K562 (cell line): ENCODE data around the gene RIPOR1. TPM values are rescaled to one million over a fixed set of nuclear protein-coding genes. Genes with fewer than 3 reads are reported as not detected.

Source experiments
- CHD2 ChIP-seq: IDR thresholded peaks from 2 replicates; pipeline ENCODE4 v1.6.1; 2011; ENCODE audit warnings: low read depth, low read length
- DNMT1 ChIP-seq: fragments of 450-650 bp; IDR thresholded peaks from 2 replicates; pipeline ENCODE4 v1.6.1; 2016; ENCODE audit warnings: antibody characterized with exemption, mild to moderate bottlenecking
- ETV6 ChIP-seq, 3 experiments: fragments of 150-350 bp in 1 of 3; sonication (generic) in 1 of 3; formaldehyde crosslinking in 1 of 3; IDR thresholded peaks; 2 replicates each; pipeline versions ENCODE4 v1.6.1 to v1.8.0; 2014 to 2022; ENCODE audit warnings: borderline replicate concordance in 2 of 3, low read depth in 2 of 3, antibody characterized with exemption in 1 of 3, low read length in 1 of 3, mild to moderate bottlenecking in 1 of 3, missing genetic modification reagents in 1 of 3
- GATAD2B ChIP-seq: fragments of 450-650 bp; IDR thresholded peaks from 2 replicates; pipeline ENCODE4 v1.6.1; 2017; ENCODE audit warnings: mild to moderate bottlenecking, borderline replicate concordance
- MCM5 ChIP-seq: fragments of 450-650 bp; IDR thresholded peaks from 2 replicates; pipeline ENCODE4 v1.6.1; 2016; ENCODE audit warnings: low read depth
- PHF8 ChIP-seq: fragments of 200-600 bp; sonication (generic); IDR thresholded peaks from 2 replicates; pipeline ENCODE4 v1.6.1; 2012; ENCODE audit warnings: mixed run types, mild to moderate bottlenecking, inconsistent platforms, low read length, moderate library complexity, borderline replicate concordance
- RBM14 ChIP-seq: fragments of 200-400 bp; formaldehyde crosslinking; IDR thresholded peaks from 2 replicates; pipeline ENCODE4 v1.6.1; 2018; ENCODE audit warnings: low read depth, mild to moderate bottlenecking, low read length, moderate library complexity, borderline replicate concordance; ENCODE audit not compliant: insufficient read depth
- SIN3A ChIP-seq, 2 experiments: fragments of 150-350 bp in 1 of 2; IDR thresholded peaks; 2 replicates each; pipeline ENCODE4 v1.6.1; 2011 to 2016; ENCODE audit warnings: borderline replicate concordance in 2 of 2, low read depth in 2 of 2, low read length in 2 of 2, mild to moderate bottlenecking in 2 of 2, moderate library complexity in 2 of 2; ENCODE audit not compliant: control insufficient read depth in 1 of 2
- SMAD2 ChIP-seq: fragments of 150-350 bp; IDR thresholded peaks from 2 replicates; pipeline ENCODE4 v1.6.1; 2014; ENCODE audit warnings: low read depth, mild to moderate bottlenecking, low read length
- XRCC3 ChIP-seq: fragments of 450-650 bp; IDR thresholded peaks from 2 replicates; pipeline ENCODE4 v1.6.1; 2017; ENCODE audit warnings: mild to moderate bottlenecking, moderate library complexity
- XRCC5 ChIP-seq: fragments of 200-400 bp; formaldehyde crosslinking; IDR thresholded peaks from 2 replicates; pipeline ENCODE4 v1.6.1; 2017; ENCODE audit warnings: low read depth, mild to moderate bottlenecking, low read length
- polyA plus RNA-seq, 8 experiments: library from polyadenylated mRNA; depleted of rRNA in 4 of 8; stranded (reverse) in 5 of 8; unstranded in 3 of 8; fragments of >200 nt; fragmentation: Nextera tagmentation in 2 of 8; fragmentation: Illumina TruSeq in 1 of 8; extraction: Ambion mirVana in 2 of 8; extraction: Trizol in 1 of 8; gene quantifications; 2 replicates each; pipeline versions ENCODE4 v1.2.1 to v1.2.3, GENCODE V29; 2011 to 2014; ENCODE audit warnings: inconsistent platforms in 1 of 8, missing spikeins in 1 of 8
- total RNA-seq, 7 experiments: library from RNA; depleted of rRNA in 6 of 7; stranded (reverse); fragments of >200 nt in 6 of 7; fragmentation: Illumina TruSeq in 2 of 7; extraction: Trizol in 2 of 7; gene quantifications; 2 replicates each; pipeline versions ENCODE4 v1.2.1 to v1.2.3, GENCODE V29; 2011 to 2021; ENCODE audit warnings: low replicate concordance in 1 of 7
- TF ChIP-seq, protein P1 (sequence below): sonication (generic); formaldehyde crosslinking; IDR thresholded peaks from 2 replicates; pipeline ENCODE4 v1.4.0; 2020; ENCODE audit warnings: mild to moderate bottlenecking, missing genetic modification reagents
- TF ChIP-seq, protein P2 (sequence below), 3 experiments: fragments of 200-800 bp in 1 of 3; fragments of 250-450 bp in 1 of 3; fragments of 450-650 bp in 1 of 3; sonication (Bioruptor Pico) in 1 of 3; sonication (Bioruptor generic) in 1 of 3; formaldehyde crosslinking in 1 of 3; IDR thresholded peaks; 2 replicates each; pipeline versions ENCODE4 v1.6.1 to v1.8.0; 2016 to 2022; ENCODE audit warnings: mild to moderate bottlenecking in 2 of 3, missing genetic modification characterization in 2 of 3, missing compliant biosample characterization in 1 of 3, moderate library complexity in 1 of 3
- TF ChIP-seq, protein P3 (sequence below): fragments of 450-650 bp; IDR thresholded peaks from 2 replicates; pipeline ENCODE4 v1.6.1; 2016
- TF ChIP-seq, protein P4 (sequence below), 3 experiments: fragments of 200-800 bp in 1 of 3; sonication (Bioruptor generic) in 1 of 3; sonication (generic) in 1 of 3; formaldehyde crosslinking in 1 of 3; IDR thresholded peaks; 2 replicates each; pipeline versions ENCODE4 v1.6.1 to v1.8.0; 2016 to 2022; ENCODE audit warnings: mild to moderate bottlenecking in 2 of 3, missing compliant biosample characterization in 2 of 3, missing genetic modification characterization in 2 of 3, missing genetic modification reagents in 1 of 3

RIPOR1 gene
- total and polyA plus RNA-seq, 9 of the 15 experiments (the other 6 are each of a cell fraction or from before 2014, with no cell fraction given), result 0.36 to 31.1 (median 3.0) TPM

DNA sequence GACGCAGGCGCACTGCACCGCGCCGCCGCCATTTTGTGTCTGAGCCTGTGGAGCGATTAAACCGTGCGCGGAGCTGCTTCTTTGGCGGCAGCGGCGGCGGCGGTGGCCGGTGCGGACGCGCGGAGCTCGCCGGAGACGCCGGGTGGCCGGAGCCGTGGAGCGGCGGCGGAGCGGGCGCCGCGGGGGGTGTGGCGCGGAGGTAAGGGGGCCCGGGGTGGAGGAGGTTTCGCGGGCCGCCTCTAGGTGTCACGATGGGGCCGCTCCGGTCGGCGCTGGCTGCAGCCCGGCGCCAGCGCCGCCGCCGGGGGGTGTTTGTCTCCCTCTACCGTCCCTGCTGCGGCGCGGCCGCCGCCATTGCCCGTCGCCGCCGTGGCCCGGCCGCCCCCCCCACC lies 33.9 kb downstream of the RIPOR1 start, which contains the start of gene CTCF (continued):
- TF ChIP-seq, protein P1, sequence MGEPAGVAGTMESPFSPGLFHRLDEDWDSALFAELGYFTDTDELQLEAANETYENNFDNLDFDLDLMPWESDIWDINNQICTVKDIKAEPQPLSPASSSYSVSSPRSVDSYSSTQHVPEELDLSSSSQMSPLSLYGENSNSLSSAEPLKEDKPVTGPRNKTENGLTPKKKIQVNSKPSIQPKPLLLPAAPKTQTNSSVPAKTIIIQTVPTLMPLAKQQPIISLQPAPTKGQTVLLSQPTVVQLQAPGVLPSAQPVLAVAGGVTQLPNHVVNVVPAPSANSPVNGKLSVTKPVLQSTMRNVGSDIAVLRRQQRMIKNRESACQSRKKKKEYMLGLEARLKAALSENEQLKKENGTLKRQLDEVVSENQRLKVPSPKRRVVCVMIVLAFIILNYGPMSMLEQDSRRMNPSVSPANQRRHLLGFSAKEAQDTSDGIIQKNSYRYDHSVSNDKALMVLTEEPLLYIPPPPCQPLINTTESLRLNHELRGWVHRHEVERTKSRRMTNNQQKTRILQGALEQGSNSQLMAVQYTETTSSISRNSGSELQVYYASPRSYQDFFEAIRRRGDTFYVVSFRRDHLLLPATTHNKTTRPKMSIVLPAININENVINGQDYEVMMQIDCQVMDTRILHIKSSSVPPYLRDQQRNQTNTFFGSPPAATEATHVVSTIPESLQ (CRISPR knock-in tag), result no peak; the same call in 1 of the 2 replicates
- TF ChIP-seq CHD2, result no peak
- no peak for TF ChIP-seq SMAD2
- TF ChIP-seq XRCC3, result no peak
- TF ChIP-seq GATAD2B, result peak; percentile 42
- TF ChIP-seq, protein P2, sequence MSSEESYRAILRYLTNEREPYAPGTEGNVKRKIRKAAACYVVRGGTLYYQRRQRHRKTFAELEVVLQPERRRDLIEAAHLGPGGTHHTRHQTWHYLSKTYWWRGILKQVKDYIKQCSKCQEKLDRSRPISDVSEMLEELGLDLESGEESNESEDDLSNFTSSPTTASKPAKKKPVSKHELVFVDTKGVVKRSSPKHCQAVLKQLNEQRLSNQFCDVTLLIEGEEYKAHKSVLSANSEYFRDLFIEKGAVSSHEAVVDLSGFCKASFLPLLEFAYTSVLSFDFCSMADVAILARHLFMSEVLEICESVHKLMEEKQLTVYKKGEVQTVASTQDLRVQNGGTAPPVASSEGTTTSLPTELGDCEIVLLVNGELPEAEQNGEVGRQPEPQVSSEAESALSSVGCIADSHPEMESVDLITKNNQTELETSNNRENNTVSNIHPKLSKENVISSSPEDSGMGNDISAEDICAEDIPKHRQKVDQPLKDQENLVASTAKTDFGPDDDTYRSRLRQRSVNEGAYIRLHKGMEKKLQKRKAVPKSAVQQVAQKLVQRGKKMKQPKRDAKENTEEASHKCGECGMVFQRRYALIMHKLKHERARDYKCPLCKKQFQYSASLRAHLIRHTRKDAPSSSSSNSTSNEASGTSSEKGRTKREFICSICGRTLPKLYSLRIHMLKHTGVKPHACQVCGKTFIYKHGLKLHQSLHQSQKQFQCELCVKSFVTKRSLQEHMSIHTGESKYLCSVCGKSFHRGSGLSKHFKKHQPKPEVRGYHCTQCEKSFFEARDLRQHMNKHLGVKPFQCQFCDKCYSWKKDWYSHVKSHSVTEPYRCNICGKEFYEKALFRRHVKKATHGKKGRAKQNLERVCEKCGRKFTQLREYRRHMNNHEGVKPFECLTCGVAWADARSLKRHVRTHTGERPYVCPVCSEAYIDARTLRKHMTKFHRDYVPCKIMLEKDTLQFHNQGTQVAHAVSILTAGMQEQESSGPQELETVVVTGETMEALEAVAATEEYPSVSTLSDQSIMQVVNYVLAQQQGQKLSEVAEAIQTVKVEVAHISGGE (CRISPR knock-in tag; IDR thresholded peaks at IDR 0.05), result no peak
- peak in 1 of 2 experiments; percentile 52; a peak in 1 of 4 replicates for TF ChIP-seq SIN3A (IDR thresholded peaks at IDR 0.05; ENCODE audit: borderline replicate concordance in 2 of 2, control insufficient read depth in 1 of 2, low read depth in 2 of 2, low read length in 2 of 2)
- no peak for TF ChIP-seq RBM14
- no peak for TF ChIP-seq PHF8
- no peak for TF ChIP-seq DNMT1
- TF ChIP-seq, protein P3, sequence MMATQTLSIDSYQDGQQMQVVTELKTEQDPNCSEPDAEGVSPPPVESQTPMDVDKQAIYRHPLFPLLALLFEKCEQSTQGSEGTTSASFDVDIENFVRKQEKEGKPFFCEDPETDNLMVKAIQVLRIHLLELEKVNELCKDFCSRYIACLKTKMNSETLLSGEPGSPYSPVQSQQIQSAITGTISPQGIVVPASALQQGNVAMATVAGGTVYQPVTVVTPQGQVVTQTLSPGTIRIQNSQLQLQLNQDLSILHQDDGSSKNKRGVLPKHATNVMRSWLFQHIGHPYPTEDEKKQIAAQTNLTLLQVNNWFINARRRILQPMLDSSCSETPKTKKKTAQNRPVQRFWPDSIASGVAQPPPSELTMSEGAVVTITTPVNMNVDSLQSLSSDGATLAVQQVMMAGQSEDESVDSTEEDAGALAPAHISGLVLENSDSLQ, result no peak
- no peak for TF ChIP-seq MCM5
- no peak for TF ChIP-seq XRCC5
- no peak for TF ChIP-seq ETV6 (IDR thresholded peaks at IDR 0.05; ENCODE audit: borderline replicate concordance in 1 of 2, low read depth in 2 of 2, low read length in 1 of 2)
- TF ChIP-seq ETV6 (CRISPR knock-in tag; IDR thresholded peaks at IDR 0.05; ENCODE audit: borderline replicate concordance), result no peak
- TF ChIP-seq, protein P4, sequence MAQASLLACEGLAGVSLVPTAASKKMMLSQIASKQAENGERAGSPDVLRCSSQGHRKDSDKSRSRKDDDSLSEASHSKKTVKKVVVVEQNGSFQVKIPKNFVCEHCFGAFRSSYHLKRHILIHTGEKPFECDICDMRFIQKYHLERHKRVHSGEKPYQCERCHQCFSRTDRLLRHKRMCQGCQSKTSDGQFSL (CRISPR knock-in tag; IDR thresholded peaks at IDR 0.05), result no peak
- TF ChIP-seq, protein P4 (tag; IDR thresholded peaks at IDR 0.05), result peak in 1 of 2 experiments; percentile 97; a peak in 2 of 4 replicates
